COLO829 (cell line): ENCODE data around the gene NREP.

ENCODE experiments used
- DNase-seq: peaks from one replicate; pipeline ENCODE4 v3.0.0; 2012; ENCODE audit warnings: low spot score

NREP gene

GRCh38 chr5:111697215-111697614 lies 59.8 kb downstream of the NREP start:
- no peak for DNase-seq

- DNase-seq: no peak
Observed at GRCh38 chr5:111695991-111696390, 61.0 kb downstream of the NREP start.

- no peak for DNase-seq
Observed at GRCh38 chr5:111694133-111694532, 62.9 kb downstream of the NREP start.

GRCh38 chr5:111691914-111692313 lies 65.1 kb downstream of the NREP start:
- no peak for DNase-seq

DNA sequence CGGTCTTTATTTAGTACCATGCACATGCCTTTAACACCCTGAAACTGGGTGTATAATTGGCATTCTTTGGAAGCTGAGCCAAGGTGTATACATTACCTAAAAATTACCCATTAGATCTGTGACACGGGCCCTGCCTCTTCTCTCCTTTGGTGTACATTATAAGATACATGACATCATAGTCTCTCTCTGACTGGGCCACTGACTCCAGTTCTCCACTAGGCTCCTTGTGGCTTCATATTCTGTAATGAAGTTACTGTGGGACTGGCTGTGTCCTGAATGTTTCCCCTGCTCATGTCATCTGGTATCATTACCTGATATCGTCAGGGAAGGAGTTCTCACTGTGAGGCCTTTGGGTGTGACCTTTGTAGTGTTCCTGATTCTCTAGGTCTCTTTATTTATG lies 65.5 kb downstream of the NREP start:
- DNase-seq: no peak

- no peak for DNase-seq
Observed at GRCh38 chr5:111689357-111689935, 67.5 kb downstream of the NREP start.

DNA sequence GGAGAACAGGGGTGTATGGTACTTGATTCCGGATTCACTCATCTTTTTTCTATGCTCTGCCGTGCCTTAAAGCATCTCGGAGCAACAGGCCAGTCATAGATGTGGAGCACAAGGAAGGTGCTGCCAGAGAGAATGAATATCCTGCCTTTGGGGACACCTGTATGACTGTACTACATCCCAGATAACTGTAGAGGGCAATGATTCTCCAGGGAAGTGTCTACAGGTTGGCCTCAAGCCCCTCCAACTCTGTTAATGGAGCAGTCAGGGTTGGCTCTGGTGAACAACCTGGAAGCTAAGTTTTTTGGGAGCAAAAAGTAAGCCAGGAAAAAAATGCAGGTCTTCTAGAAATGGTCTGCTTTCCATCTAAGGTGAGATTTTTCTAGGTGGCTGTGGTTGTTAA lies 71.0 kb downstream of the NREP start:
- no peak for DNase-seq

- no peak for DNase-seq
Observed at GRCh38 chr5:111682641-111683040, 74.4 kb downstream of the NREP start.

DNA sequence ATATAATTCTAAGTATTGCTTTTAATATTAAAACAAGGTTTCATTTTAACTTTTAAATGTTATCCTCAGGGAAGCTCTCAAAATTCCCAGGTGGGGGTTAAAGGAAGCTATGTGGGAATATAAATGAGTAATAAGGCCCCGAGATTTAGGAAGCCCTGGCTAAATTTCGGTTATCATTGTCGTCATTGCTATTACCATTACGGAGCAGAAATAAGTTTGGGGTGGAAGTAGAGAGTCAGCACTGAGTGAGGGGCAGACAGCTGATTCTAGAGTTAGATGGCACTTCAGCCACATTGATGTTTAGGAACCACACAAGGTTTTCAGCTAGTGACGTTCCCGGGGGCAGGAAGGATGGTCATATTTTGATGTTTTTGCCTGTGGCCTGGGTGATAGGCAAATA lies 74.9 kb downstream of the NREP start:
- no peak for DNase-seq

DNA sequence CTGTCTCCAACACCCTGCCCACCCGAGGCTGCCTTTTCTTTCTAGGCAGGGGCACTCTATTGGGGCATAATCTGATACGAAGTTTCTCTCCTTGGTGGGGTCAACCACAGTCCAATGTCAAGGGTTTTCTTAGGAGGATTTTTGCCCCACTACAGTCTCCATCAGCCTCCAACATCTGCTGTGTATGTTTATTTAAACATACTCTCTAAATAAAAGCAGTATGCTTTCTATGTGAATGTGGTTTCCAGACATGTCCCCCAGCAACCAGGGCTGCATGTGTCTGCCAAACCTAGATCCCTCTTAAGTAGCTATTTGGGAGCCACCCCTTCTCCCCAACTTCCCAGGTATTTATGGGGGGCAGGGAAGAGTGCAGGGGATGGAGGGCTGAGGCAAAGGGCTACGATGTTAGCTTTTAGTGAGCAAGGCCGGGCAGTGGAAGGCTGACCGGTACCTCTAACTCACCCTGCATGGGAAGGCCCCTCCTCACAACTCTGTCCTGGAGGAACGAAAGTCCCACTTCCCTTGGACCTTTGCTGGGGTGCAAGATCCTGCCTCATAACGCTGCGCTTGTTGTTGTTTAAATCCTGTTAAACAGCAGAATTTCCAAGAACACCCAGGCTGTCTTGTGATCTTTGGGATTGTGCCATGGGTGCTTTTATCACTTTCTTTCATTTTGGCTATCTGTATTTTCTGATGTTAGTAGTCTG lies 75.4 kb downstream of the NREP start:
- DNase-seq: no peak

DNA sequence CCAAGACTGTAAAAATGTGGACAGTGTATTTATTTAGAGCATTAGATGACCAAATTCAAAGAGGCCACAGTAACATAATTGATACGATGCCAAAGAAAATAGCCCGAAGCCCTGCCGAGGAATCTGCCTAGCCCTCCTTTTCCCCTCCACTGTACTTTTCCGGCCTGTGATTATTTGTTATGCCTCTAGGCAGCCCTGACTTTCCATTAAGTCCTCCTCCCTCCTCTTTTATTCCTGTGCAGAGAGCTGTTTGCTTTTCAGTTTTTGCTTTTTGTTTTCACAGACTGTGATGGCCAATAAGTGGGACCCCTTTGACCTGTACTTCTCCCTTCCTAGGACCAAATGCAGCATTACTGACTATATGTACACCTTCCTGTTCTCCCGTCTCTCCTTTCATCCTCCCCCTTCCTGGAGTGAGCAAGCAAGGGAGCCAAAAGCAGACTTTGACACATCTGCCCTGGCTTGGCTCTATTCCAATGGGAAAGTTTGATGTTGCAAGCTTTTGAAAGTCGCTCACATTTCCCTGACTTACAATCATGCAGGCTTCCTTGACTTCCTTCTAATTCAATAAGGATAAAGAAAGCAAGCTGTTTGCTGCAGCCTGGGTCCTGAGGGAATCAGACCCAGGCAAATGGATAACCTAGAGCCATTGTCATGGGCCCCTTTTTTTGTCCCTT lies 76.1 kb downstream of the NREP start:
- DNase-seq: peak; percentile 85

DNA sequence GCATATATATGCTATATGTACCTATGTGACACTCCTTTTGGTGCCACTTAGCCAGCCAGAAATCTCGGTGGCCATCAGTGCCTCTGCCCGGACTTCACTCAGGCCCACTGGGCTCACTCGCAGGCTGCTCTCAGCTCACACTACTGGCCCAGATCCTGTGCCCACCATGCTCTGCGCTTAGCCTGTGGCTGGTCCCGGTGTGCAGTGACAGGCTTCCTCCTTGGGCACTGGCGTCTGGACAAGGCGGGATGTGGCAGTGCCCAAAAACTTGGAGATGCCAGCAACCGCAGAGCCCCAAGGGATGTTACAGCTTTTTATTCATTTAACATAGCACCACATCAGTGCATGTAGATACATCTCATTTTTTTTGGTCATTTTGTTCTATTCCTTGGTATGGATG lies 77.4 kb downstream of the NREP start:
- no peak for DNase-seq
